HFF-Myc (cell line): ENCODE data around the gene CSNK1E.
"Not testable (repeated sequence)": the region's sequence is repeated elsewhere in the genome, so short reads cannot be mapped to it uniquely, and the experiment has no call there.

Experiments
- DNase-seq: peaks from one replicate; pipeline ENCODE4 v3.0.0-alpha.2; 2011; ENCODE audit warnings: low read depth; ENCODE audit errors: extremely low read depth
- H3K4me3 ChIP-seq: replicated peaks from 2 replicates; pipeline ENCODE4 v1.5.1; 2011; ENCODE audit warnings: low read depth, mild to moderate bottlenecking, control low read depth, low read length
- CTCF ChIP-seq: IDR thresholded peaks from 2 replicates; pipeline ENCODE4 v1.5.1; 2012; ENCODE audit warnings: mild to moderate bottlenecking, low read depth, low read length, control low read depth; ENCODE audit errors: missing control alignments

The CSNK1E gene

GRCh38 chr22:38345782-38346181, 28.5 kb upstream of the CSNK1E start:
- no peak for TF ChIP-seq CTCF
- no peak for DNase-seq
- no peak overlapping the region for H3K4me3 ChIP-seq

DNA sequence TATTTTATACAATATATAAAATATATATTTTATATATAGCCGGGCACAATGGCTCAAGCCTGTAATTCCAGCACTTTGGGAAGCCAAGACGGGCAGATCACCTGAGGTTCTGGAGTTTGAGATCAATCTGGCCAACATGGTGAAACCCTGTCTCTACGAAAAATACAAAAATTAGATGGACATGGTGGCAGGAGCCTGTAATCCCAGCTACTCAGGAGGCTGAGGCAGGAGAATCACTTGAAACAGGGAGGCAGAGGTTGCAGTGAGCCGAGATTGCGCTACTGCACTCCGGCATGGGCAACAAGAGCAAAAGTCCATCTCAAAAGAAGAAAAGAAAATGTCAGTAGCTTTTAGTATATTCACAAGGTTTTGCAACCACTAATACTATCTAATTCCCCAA, 22.7 kb upstream of the CSNK1E start:
- H3K4me3 ChIP-seq, DNase-seq: not testable (repeated sequence)

DNA sequence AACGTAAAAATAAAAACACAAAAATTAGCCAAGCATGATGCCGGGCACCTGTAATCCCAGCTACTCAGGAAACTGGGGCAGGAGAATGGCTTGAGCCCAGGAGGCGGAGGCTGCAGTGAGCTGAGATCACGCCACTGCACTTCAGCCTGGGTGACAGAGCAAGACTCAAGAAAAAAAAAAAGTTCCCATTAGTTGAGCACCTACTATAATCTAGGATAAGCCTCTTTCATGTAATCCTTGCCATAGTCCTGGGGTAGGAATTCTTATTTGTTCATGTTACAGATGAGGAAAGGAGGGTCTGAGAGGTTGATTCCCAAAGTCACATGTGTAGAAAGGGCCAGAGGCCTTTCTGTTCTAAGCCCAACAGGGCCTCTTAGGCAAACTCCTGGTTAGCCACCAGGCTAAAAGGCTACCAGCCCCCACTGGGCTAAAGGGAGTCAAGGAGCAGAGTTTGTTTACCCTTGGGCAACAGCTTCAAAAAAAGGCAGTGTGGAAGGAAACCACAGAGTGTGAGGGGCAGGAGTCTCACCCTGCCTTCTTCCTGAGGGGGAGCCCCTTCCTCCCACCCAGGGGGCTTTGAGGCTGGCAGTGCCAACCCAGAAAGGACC, 21.6 kb upstream of the CSNK1E start:
- DNase-seq = no peak
- H3K4me3 ChIP-seq = no peak overlapping the region
- no peak for TF ChIP-seq CTCF

- DNase-seq = no peak
- H3K4me3 ChIP-seq = peak overlapping the region; percentile 40; the same call in 1 of the 2 replicates
- no peak for TF ChIP-seq CTCF
Measured at GRCh38 chr22:38336699-38337098, 19.5 kb upstream of the CSNK1E start.

DNA sequence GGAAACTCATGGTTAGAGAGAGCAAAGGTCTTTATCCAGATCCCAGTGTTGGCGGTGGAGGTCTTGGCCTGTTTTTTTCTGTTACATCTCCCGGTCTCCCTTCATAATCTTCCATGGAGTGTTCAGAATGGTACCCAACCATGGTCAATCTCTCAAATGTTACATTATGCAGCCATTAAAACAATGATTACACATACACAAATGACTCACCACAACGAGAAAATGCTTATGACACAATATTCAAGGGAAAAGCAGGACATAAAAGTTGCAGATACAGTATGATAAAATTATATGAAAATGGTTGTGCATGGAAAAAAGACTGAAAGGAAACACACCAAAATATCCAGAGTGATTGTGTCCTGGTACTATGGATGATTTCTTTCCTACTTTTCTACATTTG, 17.8 kb upstream of the CSNK1E start:
- H3K4me3 ChIP-seq = no peak overlapping the region
- no peak for TF ChIP-seq CTCF
- no peak for DNase-seq

- no peak for DNase-seq
- no peak overlapping the region for H3K4me3 ChIP-seq
- TF ChIP-seq CTCF = no peak
Measured at GRCh38 chr22:38327805-38328204, 10.6 kb upstream of the CSNK1E start.

GRCh38 chr22:38327396-38327795, 10.2 kb upstream of the CSNK1E start:
- no peak for TF ChIP-seq CTCF
- no peak overlapping the region for H3K4me3 ChIP-seq
- DNase-seq = no peak
